Trophoblast cell (in vitro differentiated cells and primary cell): Measurements from ENCODE around the gene TMEM171. TPM values are rescaled to one million over a fixed set of nuclear protein-coding genes. Genes with fewer than 3 reads are reported as not detected.

Experiments
- DNase-seq, 2 donors: peaks; one replicate each; pipeline ENCODE4 v3.0.0-alpha.2; 2016
- H2AFZ ChIP-seq: 2 replicates; pipeline ENCODE4 v1.6.1; 2013; ENCODE audit warnings: low read length, moderate library complexity, mild to moderate bottlenecking; ENCODE audit not compliant: insufficient read depth, poor library complexity
- H2AK5ac ChIP-seq: 2 replicates; pipeline ENCODE4 v1.6.1; 2013; ENCODE audit warnings: mild to moderate bottlenecking, low read length
- H2BK120ac ChIP-seq: 2 replicates; pipeline ENCODE4 v1.6.1; 2013; ENCODE audit warnings: low read length, mild to moderate bottlenecking, moderate library complexity; ENCODE audit not compliant: insufficient read depth, poor library complexity
- H2BK12ac ChIP-seq: 2 replicates; pipeline ENCODE4 v1.6.1; 2013; ENCODE audit warnings: mild to moderate bottlenecking, low read length, moderate library complexity
- H2BK5ac ChIP-seq: 2 replicates; pipeline ENCODE4 v1.6.1; 2013; ENCODE audit warnings: low read length, low read depth, moderate library complexity, mild to moderate bottlenecking; ENCODE audit not compliant: poor library complexity
- H3K14ac ChIP-seq: 2 replicates; pipeline ENCODE4 v1.6.1; 2013; ENCODE audit warnings: mild to moderate bottlenecking, low read length
- H3K18ac ChIP-seq: 2 replicates; pipeline ENCODE4 v1.6.1; 2013; ENCODE audit warnings: mild to moderate bottlenecking, low read length
- H3K23ac ChIP-seq: 2 replicates; pipeline ENCODE4 v1.6.1; 2013; ENCODE audit warnings: low read length
- H3K27ac ChIP-seq: 2 replicates; pipeline ENCODE4 v1.5.1; 2013; ENCODE audit warnings: low read depth, mild to moderate bottlenecking, inconsistent platforms, low read length, moderate library complexity
- H3K27me3 ChIP-seq: 2 replicates; pipeline ENCODE4 v1.6.1; 2013; ENCODE audit warnings: inconsistent platforms, mild to moderate bottlenecking, low read length, moderate library complexity; ENCODE audit not compliant: insufficient read depth
- H3K36me3 ChIP-seq, 2 experiments: 1 replicate in 1 of 2; 2 replicates in 1 of 2; pipeline ENCODE4 v1.6.1; 2013; ENCODE audit warnings: low read length in 2 of 2, mild to moderate bottlenecking in 2 of 2, moderate library complexity in 1 of 2; ENCODE audit not compliant: insufficient read depth in 2 of 2, control insufficient read depth in 1 of 2
- H3K4ac ChIP-seq: 2 replicates; pipeline ENCODE4 v1.6.1; 2013; ENCODE audit warnings: low read depth, mild to moderate bottlenecking, low read length, moderate library complexity
- H3K4me1 ChIP-seq, 2 experiments: 1 replicate in 1 of 2; 2 replicates in 1 of 2; pipeline ENCODE4 v1.6.1; 2013; ENCODE audit warnings: low read length in 2 of 2, mild to moderate bottlenecking in 2 of 2, moderate library complexity in 1 of 2; ENCODE audit not compliant: insufficient read depth in 2 of 2, control insufficient read depth in 1 of 2
- H3K4me2 ChIP-seq: 2 replicates; pipeline ENCODE4 v1.6.1; 2013; ENCODE audit warnings: inconsistent platforms, mild to moderate bottlenecking, low read length, moderate library complexity
- H3K4me3 ChIP-seq: 2 replicates; pipeline ENCODE4 v1.5.1; 2013; ENCODE audit warnings: mild to moderate bottlenecking, low read depth, low read length, inconsistent platforms
- H3K79me1 ChIP-seq: one replicate; pipeline ENCODE4 v1.6.1; 2013; ENCODE audit warnings: low read length
- H3K79me2 ChIP-seq: 2 replicates; pipeline ENCODE4 v1.6.1; 2013; ENCODE audit warnings: low read length, mild to moderate bottlenecking; ENCODE audit not compliant: control insufficient read depth, insufficient read depth, poor library complexity
- H3K9ac ChIP-seq: 2 replicates; pipeline ENCODE4 v1.6.1; 2013; ENCODE audit warnings: mild to moderate bottlenecking, low read length
- H3K9me3 ChIP-seq: 2 replicates; pipeline ENCODE4 v1.6.1; 2013; ENCODE audit warnings: low read depth, mild to moderate bottlenecking, control low read depth, inconsistent platforms, low read length; ENCODE audit not compliant: insufficient read depth
- H4K12ac ChIP-seq: 2 replicates; pipeline ENCODE4 v1.6.1; 2013; ENCODE audit warnings: low read depth, mild to moderate bottlenecking, low read length, moderate library complexity
- H4K8ac ChIP-seq: 2 replicates; pipeline ENCODE4 v1.6.1; 2013; ENCODE audit warnings: low read depth, mild to moderate bottlenecking, low read length, moderate library complexity
- H4K91ac ChIP-seq: one replicate; pipeline ENCODE4 v1.6.1; 2013; ENCODE audit warnings: low read depth, mild to moderate bottlenecking, low read length, moderate library complexity
- WGBS: extraction: QIAGEN DNeasy Blood & Tissue Kit; methylation state at CpG from one replicate; pipeline ENCODE4 v1.1.7; 2013; ENCODE audit warnings: missing lambda C conversion rate; ENCODE audit not compliant: insufficient read length, insufficient coverage; ENCODE audit errors: extremely low coverage; 5-methylcytosine and 5-hydroxymethylcytosine counted together
- polyA plus RNA-seq: library from polyadenylated mRNA; stranded (reverse); fragments of 200-250 nt; gene quantifications from 2 replicates; pipeline ENCODE4 v1.2.3, GENCODE V29; 2013

TMEM171 gene
- 1.6 and 1.8 TPM in 2 replicates for polyA plus RNA-seq

- Histone ChIP-seq H4K8ac (peak within 1 kb of the TSS; percentile 64), H3K23ac (no peak within 1 kb of the TSS), H3K27me3 (peaks cover 2% of the 10 kb centered on the region), H4K12ac (peak within 1 kb of the TSS; percentile 6), H3K9me3 (no peaks in the 10 kb centered on the region), H3K36me3 (no peaks in the 10 kb centered on the region), H2BK5ac (no peak within 1 kb of the TSS), H3K79me2 (no peaks in the 10 kb centered on the region), H3K18ac (peak within 1 kb of the TSS; percentile 30), H3K14ac (peak within 1 kb of the TSS; percentile 30), H3K79me1 (peaks cover 6% of the 10 kb centered on the region), H3K9ac (peak within 1 kb of the TSS; percentile 6), H3K4ac (no peak within 1 kb of the TSS), H3K4me3 (peak within 1 kb of the TSS; percentile 70), H3K4me1 (peaks cover 7 to 8% of the 10 kb centered on the region in 2 experiments), H2BK12ac (no peak within 1 kb of the TSS), H2AFZ (peak within 1 kb of the TSS; percentile 67), H2BK120ac (peak within 1 kb of the TSS; percentile 16), H2AK5ac (no peak within 1 kb of the TSS), H3K27ac (no peak within 1 kb of the TSS), H4K91ac (peak within 1 kb of the TSS; percentile 25), H3K4me2 (peak within 1 kb of the TSS; percentile 89)
- WGBS = 100% methylated on average over 1 of the region's 94 CpGs
- DNase-seq = peak; percentile 4 to 59
Observed at GRCh38 chr5:73120222-73121118, at the start of gene TMEM171. TMEM171 (plus strand) TSS chr5:73120575; CDS start chr5:73123374, 2,799 bp downstream.

DNA sequence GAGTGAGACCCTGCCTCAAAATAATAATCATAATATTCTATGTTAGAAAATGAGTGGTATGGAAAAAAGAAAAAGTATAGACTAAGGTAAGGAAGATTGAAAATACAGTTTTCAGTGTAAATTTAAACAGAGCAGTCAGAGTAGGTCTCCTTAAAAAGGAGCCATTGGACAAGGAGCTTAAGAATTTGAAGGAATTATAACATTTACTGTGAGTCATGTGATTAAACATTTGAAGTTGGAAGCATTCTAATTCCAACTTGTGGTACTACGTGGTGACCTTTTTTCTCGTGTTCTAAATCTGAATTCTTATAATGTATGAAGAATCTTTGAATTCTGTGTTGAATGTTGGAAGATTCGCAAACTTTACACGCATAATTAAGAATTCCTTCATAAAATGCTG, 39.3 kb upstream of the TMEM171 start:
- no peak overlapping the region for H3K14ac ChIP-seq
- no peak overlapping the region for H4K12ac ChIP-seq
- H2BK12ac ChIP-seq = no peak overlapping the region
- H3K23ac ChIP-seq = no peak overlapping the region
- no peak overlapping the region for H4K91ac ChIP-seq
- no CpG with 5 or more reads among the region's 4 CpGs for WGBS
- no peak overlapping the region for H3K9ac ChIP-seq
- no peak for DNase-seq
- no peaks in the 10 kb centered on the region for H3K79me1 ChIP-seq
- no peak overlapping the region for H2AK5ac ChIP-seq
- no peak overlapping the region for H2BK5ac ChIP-seq
- no peak overlapping the region for H3K4me3 ChIP-seq
- H4K8ac ChIP-seq = no peak overlapping the region
- no peak overlapping the region for H3K4ac ChIP-seq
- no peaks in the 10 kb centered on the region for H3K9me3 ChIP-seq
- no peaks in the 10 kb centered on the region for H3K4me1 ChIP-seq
- H2BK120ac ChIP-seq = no peak overlapping the region
- no peaks in the 10 kb centered on the region for H3K27me3 ChIP-seq
- no peak overlapping the region for H3K18ac ChIP-seq
- no peak overlapping the region for H3K27ac ChIP-seq
- H2AFZ ChIP-seq = no peak overlapping the region
- H3K4me2 ChIP-seq = no peak overlapping the region
- H3K36me3 ChIP-seq = peaks cover 13 to 14% of the 10 kb centered on the region in 2 experiments
- no peaks in the 10 kb centered on the region for H3K79me2 ChIP-seq

GRCh38 chr5:73088026-73088425, 32.3 kb upstream of the TMEM171 start:
- Histone ChIP-seq H3K27me3 (no peaks in the 10 kb centered on the region), H2AK5ac (no peak overlapping the region), H4K12ac (no peak overlapping the region), H3K9ac (no peak overlapping the region), H3K4me2 (no peak overlapping the region), H3K4ac (no peak overlapping the region), H2AFZ (no peak overlapping the region), H2BK5ac (no peak overlapping the region), H3K36me3 (peaks cover 8 to 11% of the 10 kb centered on the region in 2 experiments), H3K9me3 (no peaks in the 10 kb centered on the region), H2BK120ac (no peak overlapping the region), H3K79me2 (no peaks in the 10 kb centered on the region), H2BK12ac (no peak overlapping the region), H4K8ac (no peak overlapping the region), H3K79me1 (no peaks in the 10 kb centered on the region), H3K23ac (no peak overlapping the region), H3K14ac (no peak overlapping the region), H3K27ac (no peak overlapping the region), H3K4me3 (no peak overlapping the region), H4K91ac (no peak overlapping the region), H3K4me1 (no peaks in the 10 kb centered on the region), H3K18ac (no peak overlapping the region)
- no CpG with 5 or more reads among the region's 4 CpGs for whole genome bisulfite sequencing
- DNase-seq = no peak

DNA sequence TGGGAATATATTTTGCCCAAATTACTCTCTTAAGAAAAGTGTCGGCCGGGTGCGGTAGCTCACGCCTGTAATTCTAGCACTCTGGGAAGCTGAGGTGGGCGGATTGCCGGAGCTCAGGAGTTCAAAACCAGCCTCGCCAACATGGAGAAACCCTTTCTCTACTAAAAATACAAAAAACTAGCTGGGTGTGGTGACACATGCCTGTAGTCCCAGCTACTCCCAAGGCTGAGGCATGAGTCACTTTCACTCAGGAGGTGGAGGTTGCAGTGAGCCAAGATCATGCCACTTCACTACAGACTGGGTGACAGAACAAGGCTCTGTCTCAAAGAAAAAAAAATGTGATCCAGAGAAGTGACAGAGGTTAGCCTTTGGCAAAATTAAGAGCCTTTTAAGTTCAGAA, 26.4 kb upstream of the TMEM171 start:
- no peaks in the 10 kb centered on the region for H3K4me1 ChIP-seq
- no peak overlapping the region for H3K4me2 ChIP-seq
- no peak overlapping the region for H2AFZ ChIP-seq
- WGBS = no CpG with 5 or more reads among the region's 7 CpGs
- no peak overlapping the region for H2AK5ac ChIP-seq
- no peak overlapping the region for H3K4ac ChIP-seq
- no peak overlapping the region for H2BK120ac ChIP-seq
- no peak overlapping the region for H4K8ac ChIP-seq
- H3K79me1 ChIP-seq = no peaks in the 10 kb centered on the region
- H2BK12ac ChIP-seq = no peak overlapping the region
- H3K9ac ChIP-seq = no peak overlapping the region
- no peak overlapping the region for H3K4me3 ChIP-seq
- peaks cover 2 to 3% of the 10 kb centered on the region in 2 experiments for H3K36me3 ChIP-seq
- H3K79me2 ChIP-seq = no peaks in the 10 kb centered on the region
- H3K23ac ChIP-seq = no peak overlapping the region
- no peak overlapping the region for H4K12ac ChIP-seq
- H3K9me3 ChIP-seq = no peaks in the 10 kb centered on the region
- no peaks in the 10 kb centered on the region for H3K27me3 ChIP-seq
- H3K14ac ChIP-seq = no peak overlapping the region
- H4K91ac ChIP-seq = no peak overlapping the region
- H3K18ac ChIP-seq = no peak overlapping the region
- no peak overlapping the region for H3K27ac ChIP-seq
- H2BK5ac ChIP-seq = no peak overlapping the region
- DNase-seq = peak; percentile 6 to 42
